Stimulated activated naive CD8-positive, alpha-beta T cell treated with anti-CD3 and anti-CD28 coated beads, Interleukin-15, amount 100 ng/mL, for 72 hours (primary cell): Measurements from ENCODE around the gene VOPP1.
A peak's percentile ranks its signal among the peaks of the same experiment; 100 is the strongest.
"Not testable (repeated sequence)": the region's sequence is repeated elsewhere in the genome, so short reads cannot be mapped to it uniquely, and the experiment has no call there.

Experiments
- ATAC-seq: fragments of 150-1000 bp; cut with Tn5 transposase; 2 replicates; pipeline ENCODE4 v1.10.0; 2021; ENCODE audit warnings: mild to moderate bottlenecking, moderate library complexity
- DNase-seq, 2 donors: peaks; one replicate each; pipeline ENCODE4 v3.0.0; 2021 to 2022
- H3K27ac Mint-ChIP-seq, 2 donors: one replicate each; pipeline ENCODE4 v1.8.0; 2022; ENCODE audit warnings: mild to moderate bottlenecking in 2 of 2, mixed read lengths in 2 of 2, moderate library complexity in 2 of 2
- H3K27me3 Mint-ChIP-seq: one replicate; pipeline ENCODE4 v1.8.0; 2022; ENCODE audit warnings: mixed read lengths
- H3K4me1 Mint-ChIP-seq: one replicate; pipeline ENCODE4 v1.8.0; 2022; ENCODE audit warnings: mild to moderate bottlenecking, mixed read lengths
- H3K4me3 Mint-ChIP-seq, 2 donors: one replicate each; pipeline ENCODE4 v1.8.0; 2022; ENCODE audit warnings: mild to moderate bottlenecking in 2 of 2, mixed read lengths in 2 of 2, moderate library complexity in 1 of 2
- H3K9me3 Mint-ChIP-seq, 2 donors: one replicate each; pipeline ENCODE4 v1.8.0; 2022; ENCODE audit warnings: mixed read lengths in 2 of 2

VOPP1 gene

GRCh38 chr7:55590517-55591281, 18.4 kb upstream of the VOPP1 start:
- H3K27ac Mint-ChIP-seq: peak overlapping the region; percentile 5 to 7
- no peak for DNase-seq
- H3K4me3 Mint-ChIP-seq: no peak overlapping the region
- H3K4me1 Mint-ChIP-seq: peaks cover 12% of the 10 kb centered on the region
- no peaks in the 10 kb centered on the region for H3K9me3 Mint-ChIP-seq
- H3K27me3 Mint-ChIP-seq: peaks cover 23% of the 10 kb centered on the region
- ATAC-seq: peak; percentile 22

GRCh38 chr7:55589905-55590304, 17.6 kb upstream of the VOPP1 start:
- ATAC-seq (no peak), DNase-seq (no peak)
- Mint-ChIP-seq H3K4me3 (no peak overlapping the region), H3K27me3 (peaks cover 23% of the 10 kb centered on the region), H3K9me3 (no peaks in the 10 kb centered on the region), H3K27ac (peak overlapping the region in 1 of 2 donors; percentile 28), H3K4me1 (peaks cover 12% of the 10 kb centered on the region)

GRCh38 chr7:55588976-55589604, 16.8 kb upstream of the VOPP1 start:
- Mint-ChIP-seq H3K4me3 (no peak overlapping the region), H3K9me3 (no peaks in the 10 kb centered on the region), H3K4me1 (peaks cover 12% of the 10 kb centered on the region), H3K27ac (peak overlapping the region in 1 of 2 donors; percentile 76), H3K27me3 (peaks cover 23% of the 10 kb centered on the region)
- DNase-seq (no peak), ATAC-seq (no peak)

GRCh38 chr7:55588379-55588699, 16.0 kb upstream of the VOPP1 start:
- Mint-ChIP-seq H3K9me3 (no peaks in the 10 kb centered on the region), H3K27ac (no peak overlapping the region), H3K4me3 (no peak overlapping the region), H3K27me3 (peaks cover 23% of the 10 kb centered on the region), H3K4me1 (peaks cover 12% of the 10 kb centered on the region)
- DNase-seq (no peak), ATAC-seq (no peak)

- Mint-ChIP-seq H3K9me3 (no peaks in the 10 kb centered on the region), H3K4me3 (no peak overlapping the region), H3K27ac (no peak overlapping the region), H3K27me3 (peaks cover 23% of the 10 kb centered on the region), H3K4me1 (peaks cover 12% of the 10 kb centered on the region)
- no peak for DNase-seq
- no peak for ATAC-seq
Observed at GRCh38 chr7:55587687-55588378, 15.5 kb upstream of the VOPP1 start.

GRCh38 chr7:55582656-55583055, 10.4 kb upstream of the VOPP1 start:
- H3K27ac Mint-ChIP-seq, H3K27me3 Mint-ChIP-seq, H3K4me3 Mint-ChIP-seq, H3K9me3 Mint-ChIP-seq, DNase-seq, ATAC-seq, H3K4me1 Mint-ChIP-seq: not testable (repeated sequence)

- H3K4me3 Mint-ChIP-seq: no peak overlapping the region
- ATAC-seq: no peak
- no peak overlapping the region for H3K27ac Mint-ChIP-seq
- no peaks in the 10 kb centered on the region for H3K27me3 Mint-ChIP-seq
- H3K4me1 Mint-ChIP-seq: peaks cover 38% of the 10 kb centered on the region
- DNase-seq: no peak
- H3K9me3 Mint-ChIP-seq: peaks cover 0 to 3% of the 10 kb centered on the region in 2 donors
Observed at GRCh38 chr7:55576753-55577152, 4.5 kb upstream of the VOPP1 start.

GRCh38 chr7:55575733-55576132, 3.4 kb upstream of the VOPP1 start:
- ATAC-seq: no peak
- H3K27ac Mint-ChIP-seq: no peak overlapping the region

GRCh38 chr7:55575098-55575497, 2.8 kb upstream of the VOPP1 start:
- H3K9me3 Mint-ChIP-seq: no peaks in the 10 kb centered on the region

More at GRCh38 chr7:55575733-55576132, 3.4 kb upstream of the VOPP1 start:
- Mint-ChIP-seq H3K4me1 (peaks cover 42% of the 10 kb centered on the region), H3K27me3 (no peaks in the 10 kb centered on the region), H3K9me3 (no peaks in the 10 kb centered on the region), H3K4me3 (no peak overlapping the region)
- DNase-seq: no peak

GRCh38 chr7:55574051-55574717, 1.9 kb upstream of the VOPP1 start:
- DNase-seq: no peak
- no peak for ATAC-seq
- no peaks in the 10 kb centered on the region for H3K27me3 Mint-ChIP-seq
- H3K9me3 Mint-ChIP-seq: no peaks in the 10 kb centered on the region
- H3K4me3 Mint-ChIP-seq: peak overlapping the region; percentile 53 to 87
- peaks cover 57% of the 10 kb centered on the region for H3K4me1 Mint-ChIP-seq
- peak overlapping the region in 1 of 2 donors; percentile 11 for H3K27ac Mint-ChIP-seq

More at GRCh38 chr7:55575098-55575497, 2.8 kb upstream of the VOPP1 start:
- DNase-seq (no peak), ATAC-seq (no peak)
- Mint-ChIP-seq H3K27me3 (no peaks in the 10 kb centered on the region), H3K4me3 (no peak overlapping the region), H3K4me1 (peaks cover 48% of the 10 kb centered on the region), H3K27ac (peak overlapping the region in 1 of 2 donors; percentile 59)

- peaks cover 66% of the 10 kb centered on the region for H3K4me1 Mint-ChIP-seq
- H3K9me3 Mint-ChIP-seq: no peaks in the 10 kb centered on the region
- no peaks in the 10 kb centered on the region for H3K27me3 Mint-ChIP-seq
- no peak for ATAC-seq
- peak overlapping the region; percentile 91 to 93 for H3K27ac Mint-ChIP-seq
- H3K4me3 Mint-ChIP-seq: peak overlapping the region; percentile 85 to 87
- DNase-seq: no peak
Observed at GRCh38 chr7:55573234-55573900, 1.1 kb upstream of the VOPP1 start.

GRCh38 chr7:55571511-55572377, 558 bp downstream of the VOPP1 start:
- Mint-ChIP-seq H3K4me3 (peak overlapping the region; percentile 90 to 94), H3K27me3 (no peaks in the 10 kb centered on the region), H3K4me1 (peaks cover 82% of the 10 kb centered on the region), H3K9me3 (no peaks in the 10 kb centered on the region), H3K27ac (peak overlapping the region; percentile 91)
- peak; percentile 32 for ATAC-seq
- DNase-seq: peak; percentile 65 to 72

GRCh38 chr7:55570939-55571338, 1.4 kb downstream of the VOPP1 start:
- no peak for DNase-seq
- H3K4me3 Mint-ChIP-seq: peak overlapping the region; percentile 90 to 94
- peaks cover 85% of the 10 kb centered on the region for H3K4me1 Mint-ChIP-seq
- ATAC-seq: no peak
- H3K9me3 Mint-ChIP-seq: no peaks in the 10 kb centered on the region
- peak overlapping the region; percentile 72 to 91 for H3K27ac Mint-ChIP-seq
- no peaks in the 10 kb centered on the region for H3K27me3 Mint-ChIP-seq

GRCh38 chr7:55570218-55570873, 2.0 kb downstream of the VOPP1 start:
- DNase-seq (no peak), ATAC-seq (peak; percentile 59)
- H3K4me3 Mint-ChIP-seq: peak overlapping the region; percentile 90 to 94
- H3K27me3 Mint-ChIP-seq: no peaks in the 10 kb centered on the region
- peak overlapping the region; percentile 70 to 90 for H3K27ac Mint-ChIP-seq
- H3K9me3 Mint-ChIP-seq: no peaks in the 10 kb centered on the region
- H3K4me1 Mint-ChIP-seq: peaks cover 85% of the 10 kb centered on the region
